HG02623 (cell line): Measurements from ENCODE around the gene CDC20.

Experiments used
- ATAC-seq: cut with Tn5 transposase; IDR thresholded peaks from one replicate; pipeline ENCODE4 v1.9.1; 2021; ENCODE audit warnings: moderate library complexity; ENCODE audit not compliant: unreplicated experiment

CDC20 gene

DNA sequence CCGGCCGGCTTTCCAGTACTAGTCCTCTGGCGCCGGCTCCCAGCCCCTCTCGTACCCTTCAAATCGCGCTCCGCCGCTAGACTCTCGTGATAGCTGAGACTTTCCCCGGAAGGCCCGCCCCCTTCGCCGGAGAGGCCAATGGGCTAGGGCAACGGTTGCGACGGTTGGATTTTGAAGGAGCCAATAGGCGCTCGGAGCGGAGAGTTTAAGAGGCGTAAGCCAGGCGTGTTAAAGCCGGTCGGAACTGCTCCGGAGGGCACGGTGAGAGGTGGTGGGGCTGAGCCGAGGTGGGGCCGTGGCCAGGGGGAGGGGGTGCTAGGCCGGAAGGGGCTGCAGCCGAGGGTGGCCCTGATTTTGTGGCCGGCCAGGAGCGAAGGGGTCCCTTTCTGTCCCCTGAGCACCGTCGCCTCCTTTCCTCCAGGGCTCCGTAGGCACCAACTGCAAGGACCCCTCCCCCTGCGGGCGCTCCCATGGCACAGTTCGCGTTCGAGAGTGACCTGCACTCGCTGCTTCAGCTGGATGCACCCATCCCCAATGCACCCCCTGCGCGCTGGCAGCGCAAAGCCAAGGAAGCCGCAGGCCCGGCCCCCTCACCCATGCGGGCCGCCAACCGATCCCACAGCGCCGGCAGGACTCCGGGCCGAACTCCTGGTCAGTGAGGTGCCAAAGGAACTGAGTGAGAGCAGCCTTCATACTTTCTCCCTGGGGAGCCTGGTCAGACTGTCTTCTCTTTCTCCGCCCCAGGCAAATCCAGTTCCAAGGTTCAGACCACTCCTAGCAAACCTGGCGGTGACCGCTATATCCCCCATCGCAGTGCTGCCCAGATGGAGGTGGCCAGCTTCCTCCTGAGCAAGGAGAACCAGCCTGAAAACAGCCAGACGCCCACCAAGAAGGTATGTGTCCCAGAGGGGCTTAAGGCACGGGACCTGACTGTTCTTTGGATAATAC lies at the start of gene CDC20:
TSS of gene CDC20 (plus strand) at position 236 of the 948 bp plus-strand sequence. CDS start at position 471, 235 bp downstream.
- ATAC-seq, result peak; percentile 94

GRCh38 chr1:43309405-43310025 lies 49.3 kb upstream of the CDC20 start:
- no peak for ATAC-seq

GRCh38 chr1:43311521-43311920 lies 47.3 kb upstream of the CDC20 start:
- ATAC-seq, result no peak

- ATAC-seq, result no peak
Measured at GRCh38 chr1:43312212-43312623, 46.6 kb upstream of the CDC20 start.

- ATAC-seq, result no peak
Measured at GRCh38 chr1:43312663-43313515, 45.9 kb upstream of the CDC20 start.

- no peak for ATAC-seq
Measured at GRCh38 chr1:43313771-43314170, 45.0 kb upstream of the CDC20 start.

DNA sequence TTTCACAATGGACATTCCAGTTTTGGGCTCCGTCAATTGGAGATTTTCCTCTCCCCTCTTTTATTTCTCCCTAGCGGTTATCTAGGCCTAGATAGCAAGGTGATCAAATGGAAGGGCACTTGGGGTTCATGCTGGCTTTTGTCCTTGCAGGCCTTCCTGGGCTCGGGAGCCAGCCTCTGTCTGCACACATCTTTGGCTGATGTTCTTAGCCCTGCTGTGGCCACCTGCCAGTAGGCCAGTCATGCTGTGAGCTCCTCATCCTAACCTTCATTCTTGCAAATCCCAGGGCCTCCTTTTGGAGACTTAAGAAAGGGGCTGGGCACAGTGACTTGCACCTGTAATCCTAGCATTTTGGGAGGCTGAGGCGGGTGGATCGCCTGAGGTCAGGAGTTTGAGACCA lies 44.5 kb upstream of the CDC20 start:
- no peak for ATAC-seq

DNA sequence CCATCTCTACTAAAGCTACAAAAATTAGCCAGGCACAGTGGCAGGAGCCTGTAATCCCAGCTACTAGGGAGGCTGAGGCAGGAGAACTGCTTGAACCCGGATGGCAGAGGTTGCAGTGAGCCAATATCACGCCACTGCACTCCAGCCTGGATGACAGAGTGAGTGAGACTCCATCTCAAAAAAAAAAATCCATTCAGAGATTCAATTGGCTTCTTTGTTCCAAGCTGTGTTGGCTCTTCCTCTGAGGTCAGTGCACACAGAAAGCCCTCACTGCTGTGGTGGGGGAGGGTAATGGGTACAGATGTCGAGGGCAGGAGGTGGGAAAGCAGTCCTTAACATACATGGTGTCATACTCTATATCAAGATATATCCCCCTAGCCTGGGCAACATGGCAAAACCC lies 43.3 kb upstream of the CDC20 start:
- ATAC-seq, result no peak

- ATAC-seq, result no peak
Measured at GRCh38 chr1:43315963-43316737, 42.6 kb upstream of the CDC20 start.

GRCh38 chr1:43316738-43317520 lies 41.9 kb upstream of the CDC20 start:
- no peak for ATAC-seq

- no peak for ATAC-seq
Measured at GRCh38 chr1:43317817-43318471, 40.8 kb upstream of the CDC20 start.

GRCh38 chr1:43318831-43319230 lies 40.0 kb upstream of the CDC20 start:
- no peak for ATAC-seq

GRCh38 chr1:43319288-43319687 lies 39.5 kb upstream of the CDC20 start:
- no peak for ATAC-seq

- no peak for ATAC-seq
Measured at GRCh38 chr1:43319766-43320165, 39.0 kb upstream of the CDC20 start.

DNA sequence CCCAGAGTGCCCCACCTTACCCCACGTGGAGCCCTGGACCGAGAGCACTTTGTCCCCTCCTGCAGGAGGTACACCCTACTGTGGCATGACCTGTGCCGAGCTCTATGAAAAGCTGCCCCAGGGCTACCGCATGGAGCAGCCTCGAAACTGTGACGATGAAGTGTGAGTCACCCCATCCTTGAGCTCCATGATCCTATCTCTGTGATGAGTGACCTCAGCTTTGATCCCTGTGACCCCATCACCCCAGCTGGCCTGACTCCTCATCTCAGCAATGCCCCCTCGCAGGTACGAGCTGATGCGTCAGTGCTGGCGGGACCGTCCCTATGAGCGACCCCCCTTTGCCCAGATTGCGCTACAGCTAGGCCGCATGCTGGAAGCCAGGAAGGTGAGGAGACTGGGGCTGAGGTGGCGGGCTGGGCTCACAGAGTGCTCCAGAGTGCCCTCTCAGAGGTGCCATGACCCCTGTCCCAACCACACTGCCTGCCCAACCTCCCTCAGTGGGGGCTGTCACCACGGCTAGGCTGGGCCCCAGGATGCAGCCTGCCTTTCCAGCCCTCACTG lies 37.4 kb upstream of the CDC20 start:
- no peak for ATAC-seq

DNA sequence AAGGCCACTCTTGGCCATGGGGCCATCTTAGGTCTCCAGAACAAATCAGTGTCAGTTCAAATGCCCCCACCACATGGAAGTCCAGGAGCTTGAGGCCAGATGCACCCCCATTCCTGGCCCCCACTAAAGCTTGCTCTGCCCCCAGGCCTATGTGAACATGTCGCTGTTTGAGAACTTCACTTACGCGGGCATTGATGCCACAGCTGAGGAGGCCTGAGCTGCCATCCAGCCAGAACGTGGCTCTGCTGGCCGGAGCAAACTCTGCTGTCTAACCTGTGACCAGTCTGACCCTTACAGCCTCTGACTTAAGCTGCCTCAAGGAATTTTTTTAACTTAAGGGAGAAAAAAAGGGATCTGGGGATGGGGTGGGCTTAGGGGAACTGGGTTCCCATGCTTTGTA lies 36.3 kb upstream of the CDC20 start:
- no peak for ATAC-seq

DNA sequence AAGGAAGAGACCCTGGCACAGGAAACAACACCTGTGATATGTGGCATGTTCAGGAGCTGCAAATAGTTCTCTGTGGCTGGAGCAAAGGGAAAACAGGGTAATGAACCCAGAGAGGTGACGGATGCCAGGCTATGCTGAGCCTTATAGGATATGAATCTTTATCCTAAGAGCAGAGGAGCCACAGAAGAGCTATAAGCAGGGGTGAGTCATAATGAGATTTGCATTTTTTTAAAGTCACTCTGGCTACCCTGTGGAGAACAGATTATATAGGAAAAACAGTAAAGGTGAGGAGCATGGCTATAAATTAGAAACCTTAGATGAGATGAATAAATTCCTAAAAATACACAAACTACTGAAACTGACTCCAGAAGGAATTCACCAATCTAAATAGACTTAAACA lies 34.0 kb upstream of the CDC20 start:
- no peak for ATAC-seq

DNA sequence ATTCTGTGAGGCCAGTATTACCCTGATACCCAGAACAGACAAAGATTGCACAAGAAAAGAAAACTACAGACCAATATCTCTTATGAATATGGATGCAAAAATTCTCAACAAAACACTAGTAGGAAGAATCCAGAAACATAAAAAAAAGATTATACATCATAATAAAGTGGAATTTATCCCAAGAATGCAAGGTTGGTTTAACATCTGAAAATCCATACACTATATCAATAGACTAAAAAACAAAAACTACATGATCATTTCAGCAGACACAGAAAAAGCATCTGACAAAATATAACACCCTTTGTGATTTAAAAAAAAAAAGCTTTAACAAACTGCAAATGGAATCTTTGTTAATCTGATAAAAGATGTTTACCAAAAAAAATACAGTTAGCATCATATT lies 33.4 kb upstream of the CDC20 start:
- no peak for ATAC-seq
